ENCODE data around the gene CCDC150.

Gene CCDC150

GRCh38 chr2:196767101-196767500, 127.6 kb downstream of the CCDC150 start:
- no peak for DNase-seq (ENCODE audit: low read depth, low spot score)
